Vagina (tissue), 2 donors: ENCODE results near the gene SRGAP3. TPM values are rescaled to one million over a fixed set of nuclear protein-coding genes. Genes with fewer than 3 reads are reported as not detected.

Experiments used
- DNase-seq, 2 donors: peaks; one replicate each; pipeline ENCODE4 v3.0.0-alpha.2; 2017; ENCODE audit errors: extremely low spot score in 2 of 2
- H3K27ac ChIP-seq: fragments of 200-600 bp; sonication (generic); one replicate; pipeline ENCODE4 v1.5.1; 2019
- H3K27me3 ChIP-seq: fragments of 200-600 bp; sonication (generic); one replicate; pipeline ENCODE4 v1.5.1; 2019
- H3K36me3 ChIP-seq, 2 donors: fragments of 200-600 bp; sonication (generic); one replicate each; pipeline ENCODE4 v1.5.1; 2017 to 2019
- H3K4me1 ChIP-seq: fragments of 200-600 bp; sonication (generic); one replicate; pipeline ENCODE4 v1.5.1; 2019
- H3K4me3 ChIP-seq, 2 donors: fragments of 200-600 bp; sonication (generic); 1 replicate in 1 of 2; 2 replicates in 1 of 2; pipeline ENCODE4 v1.5.1; 2016 to 2019
- H3K9me3 ChIP-seq: fragments of 200-600 bp; sonication (generic); one replicate; pipeline ENCODE4 v1.5.1; 2019
- CTCF ChIP-seq, 3 experiments: fragments of 450-650 bp in 2 of 3; fragments of 200-600 bp in 1 of 3; sonication (generic) in 1 of 3; IDR thresholded peaks; one replicate each; pipeline ENCODE4 v1.5.1; 2017 to 2019; ENCODE audit warnings: antibody characterized with exemption in 3 of 3, mild to moderate bottlenecking in 2 of 3, moderate library complexity in 2 of 3
- POLR2A ChIP-seq, 2 donors: fragments of 450-650 bp; IDR thresholded peaks; one replicate each; pipeline ENCODE4 v1.6.1; 2017; ENCODE audit warnings: antibody characterized with exemption in 2 of 2, mild to moderate bottlenecking in 2 of 2, moderate library complexity in 2 of 2
- POLR2AphosphoS5 ChIP-seq, 2 donors: sonication (generic); formaldehyde crosslinking; IDR thresholded peaks; one replicate each; pipeline ENCODE4 v1.9.0; 2017; ENCODE audit warnings: antibody characterized with exemption in 2 of 2, mild to moderate bottlenecking in 2 of 2, low read depth in 1 of 2; ENCODE audit not compliant: insufficient read depth in 1 of 2
- intact Hi-C: fragments of 100-400 bp; cut with DNase I; formaldehyde crosslinking; loops from one replicate; pipeline ENCODE4 v1.15.1; 2023
- total RNA-seq: library from RNA; depleted of rRNA; stranded (reverse); fragments of >200 nt; gene quantifications from one replicate; pipeline ENCODE4 v1.2.3, GENCODE V29; 2016

The SRGAP3 gene
- total RNA-seq, 1 donor from 2014 or later: 20.6 TPM

DNA sequence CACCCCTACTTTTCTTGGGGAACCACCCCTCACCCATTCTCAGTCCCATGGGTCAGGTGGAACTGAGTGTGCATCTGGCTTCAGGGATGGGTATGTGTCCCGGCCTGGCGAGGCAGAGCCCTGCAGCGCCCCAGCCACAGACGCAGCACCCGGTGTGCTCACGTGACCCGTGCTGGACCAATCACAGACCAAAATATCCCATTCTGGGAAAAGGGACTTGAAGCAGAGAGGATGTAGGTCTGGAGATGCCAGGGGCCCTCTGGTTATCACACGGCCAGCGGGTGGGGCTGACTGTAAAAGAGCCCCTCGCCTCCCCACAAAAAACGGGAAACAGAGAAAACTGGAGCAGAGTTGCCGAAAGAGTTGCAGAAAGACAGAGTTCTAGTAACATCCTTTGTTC is 148.2 kb downstream of the SRGAP3 start:
- H3K27ac ChIP-seq: no peak overlapping the region
- intact Hi-C loops: no loop called here
- no peaks in the 10 kb centered on the region for H3K36me3 ChIP-seq
- H3K4me1 ChIP-seq: no peaks in the 10 kb centered on the region
- H3K4me3 ChIP-seq: no peak overlapping the region
- no peaks in the 10 kb centered on the region for H3K9me3 ChIP-seq
- no peaks in the 10 kb centered on the region for H3K27me3 ChIP-seq
- TF ChIP-seq POLR2AphosphoS5 (IDR thresholded peaks at IDR 0.05; ENCODE audit: insufficient read depth in 1 of 2, low read depth in 1 of 2) (no peak), CTCF (IDR thresholded peaks at IDR 0.05) (no peak)
- no peak for DNase-seq

- Histone ChIP-seq H3K36me3 (no peaks in the 10 kb centered on the region), H3K4me1 (no peaks in the 10 kb centered on the region), H3K27ac (no peak overlapping the region), H3K9me3 (no peaks in the 10 kb centered on the region), H3K27me3 (no peaks in the 10 kb centered on the region), H3K4me3 (no peak overlapping the region)
- DNase-seq: no peak
- intact Hi-C loops: no loop called here
- TF ChIP-seq POLR2A (IDR thresholded peaks at IDR 0.05) (no peak), CTCF (IDR thresholded peaks at IDR 0.05) (no peak), POLR2AphosphoS5 (IDR thresholded peaks at IDR 0.05; ENCODE audit: insufficient read depth in 1 of 2, low read depth in 1 of 2) (no peak)
Measured at GRCh38 chr3:9100513-9100894, 148.9 kb downstream of the SRGAP3 start.

DNA sequence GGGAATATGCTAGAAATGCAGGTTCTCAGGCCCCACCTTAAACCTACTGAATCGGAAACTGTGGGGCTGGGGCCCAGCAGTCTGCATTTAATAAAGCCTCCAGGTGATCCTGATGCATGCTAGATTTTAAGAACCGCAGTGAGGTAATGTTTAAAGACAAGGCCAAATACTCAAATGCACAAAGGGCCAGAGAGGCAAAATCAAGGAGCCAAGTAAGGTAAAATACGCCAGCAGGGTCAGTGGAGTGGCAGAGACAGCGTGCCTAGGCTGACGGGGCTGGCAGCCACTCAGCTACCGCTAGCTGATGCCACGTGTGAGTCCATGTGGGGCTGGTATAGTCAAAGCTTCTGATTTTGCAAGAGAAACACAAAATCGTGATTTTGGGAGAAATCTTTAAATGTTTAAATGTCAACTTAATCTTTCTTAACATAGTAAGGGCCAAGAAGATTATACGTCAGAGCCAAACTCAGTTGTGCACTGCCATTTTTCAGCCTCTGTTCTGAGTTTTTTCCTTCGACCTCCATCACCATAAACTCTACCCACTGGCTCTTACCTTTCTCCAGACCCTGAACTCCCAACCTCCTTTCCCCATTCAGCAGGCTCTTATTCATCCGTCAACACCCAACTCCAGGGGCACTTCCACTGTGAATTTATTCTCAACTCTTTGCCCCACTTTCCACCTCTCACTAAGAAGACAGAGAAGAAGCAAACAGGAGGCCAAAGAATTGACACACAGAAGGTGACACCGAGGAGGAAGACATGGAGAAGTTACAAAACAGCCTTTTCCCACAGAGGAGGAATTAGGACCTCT is 149.5 kb downstream of the SRGAP3 start:
- no peak for DNase-seq
- intact Hi-C loops: no loop called here
- H3K27me3 ChIP-seq: no peaks in the 10 kb centered on the region
- H3K9me3 ChIP-seq: no peaks in the 10 kb centered on the region
- H3K27ac ChIP-seq: no peak overlapping the region
- no peaks in the 10 kb centered on the region for H3K4me1 ChIP-seq
- TF ChIP-seq POLR2AphosphoS5 (IDR thresholded peaks at IDR 0.05; ENCODE audit: insufficient read depth in 1 of 2, low read depth in 1 of 2) (no peak), POLR2A (IDR thresholded peaks at IDR 0.05) (no peak), CTCF (IDR thresholded peaks at IDR 0.05) (no peak)
- no peaks in the 10 kb centered on the region for H3K36me3 ChIP-seq
- no peak overlapping the region for H3K4me3 ChIP-seq

DNA sequence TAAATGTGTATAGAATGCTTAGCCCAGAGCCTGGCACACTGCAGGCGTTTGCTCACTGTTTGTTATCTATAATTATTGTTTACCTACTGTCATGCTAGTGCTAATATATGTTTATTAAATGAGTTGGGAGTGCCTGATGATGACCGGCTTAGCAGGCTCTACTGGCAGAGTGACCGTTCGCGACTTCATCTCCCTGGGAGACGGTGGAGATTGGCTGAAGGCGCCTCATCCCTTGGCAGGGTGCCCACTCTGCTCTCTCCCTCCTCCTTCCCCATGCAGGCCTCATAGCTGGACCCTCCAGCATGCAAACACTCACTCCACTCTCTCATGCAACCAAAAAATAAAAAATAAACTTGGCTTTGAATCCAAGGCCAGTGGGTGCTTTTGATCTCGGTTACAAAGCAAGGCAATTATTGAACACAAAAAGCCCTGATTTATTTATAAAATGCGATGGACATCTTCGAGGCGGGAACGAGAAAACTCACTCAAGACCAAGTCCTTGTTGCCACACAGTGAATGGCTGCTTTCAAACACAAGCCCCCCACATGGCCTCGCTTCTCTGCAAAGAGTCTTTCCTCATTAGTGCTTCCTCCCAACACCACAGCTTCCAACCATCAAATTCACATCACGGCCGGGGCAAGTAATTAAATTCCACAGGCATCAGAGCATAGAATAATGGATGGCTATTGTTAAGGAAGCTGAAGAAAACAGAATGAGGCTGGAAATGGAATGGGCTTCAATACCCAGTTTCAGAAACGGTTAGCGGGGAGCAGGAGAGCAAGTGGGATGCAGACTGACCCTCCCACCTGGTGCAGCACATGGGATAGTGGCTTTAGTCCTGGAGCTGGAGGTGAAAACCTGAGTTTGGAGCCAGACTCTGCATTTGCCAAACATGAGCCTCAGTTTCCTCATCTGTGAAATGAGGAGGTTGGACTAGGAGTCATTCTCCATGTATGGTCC is 150.4 kb downstream of the SRGAP3 start:
- no peaks in the 10 kb centered on the region for H3K9me3 ChIP-seq
- TF ChIP-seq POLR2AphosphoS5 (IDR thresholded peaks at IDR 0.05; ENCODE audit: insufficient read depth in 1 of 2, low read depth in 1 of 2) (no peak), CTCF (IDR thresholded peaks at IDR 0.05) (no peak), POLR2A (IDR thresholded peaks at IDR 0.05) (no peak)
- no peak overlapping the region for H3K27ac ChIP-seq
- H3K4me1 ChIP-seq: no peaks in the 10 kb centered on the region
- no peaks in the 10 kb centered on the region for H3K36me3 ChIP-seq
- no peak for DNase-seq
- no peaks in the 10 kb centered on the region for H3K27me3 ChIP-seq
- H3K4me3 ChIP-seq: no peak overlapping the region
- intact Hi-C loops: no loop called here
